SW480 (cell line): ENCODE data around the gene FRMD4A.

ENCODE experiments used
- DNase-seq: peaks from one replicate; pipeline ENCODE4 v3.0.0-alpha.2; 2016; ENCODE audit warnings: low spot score

The FRMD4A gene

GRCh38 chr10:13816195-13816925, 514.4 kb downstream of the FRMD4A start:
- DNase-seq, result no peak

GRCh38 chr10:13815756-13816155, 515.0 kb downstream of the FRMD4A start:
- no peak for DNase-seq

DNA sequence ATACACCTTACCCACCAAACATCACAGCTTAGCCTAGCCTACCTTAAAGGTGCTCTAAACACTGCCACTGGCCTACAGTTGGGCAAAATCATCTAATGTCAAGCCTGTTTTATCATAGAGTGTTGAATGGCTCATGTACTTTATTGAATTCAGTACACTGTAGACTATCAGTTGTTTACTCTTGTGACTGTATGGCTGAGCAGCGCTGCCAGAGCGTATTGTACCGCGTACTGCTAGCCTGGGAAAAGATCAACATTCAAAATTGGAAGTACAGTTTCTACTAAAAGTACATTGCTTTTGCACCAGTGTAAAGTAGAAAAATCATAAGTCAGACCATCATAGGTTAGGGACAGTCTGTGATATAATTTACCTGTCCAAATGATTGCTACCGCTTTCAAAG, 517.2 kb downstream of the FRMD4A start:
- no peak for DNase-seq

DNA sequence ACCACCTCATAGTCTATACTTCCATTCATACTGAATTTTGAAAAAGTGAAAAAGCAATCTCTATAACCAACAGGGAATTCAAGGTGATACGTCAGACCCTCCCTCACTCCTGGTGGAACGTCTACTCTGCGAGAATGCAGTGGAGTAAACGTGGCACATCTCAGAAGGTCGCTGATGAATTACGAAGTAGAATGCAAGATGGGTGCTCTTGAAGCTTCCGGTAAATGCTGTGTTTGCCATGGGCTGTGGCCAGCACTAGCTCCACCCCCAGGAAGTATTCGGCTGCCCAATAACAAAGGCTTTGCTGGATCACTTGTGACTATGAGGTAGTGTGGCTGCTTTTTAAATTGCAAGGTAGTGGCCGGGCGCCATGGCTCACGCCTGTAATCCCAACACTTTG, 517.9 kb downstream of the FRMD4A start:
- no peak for DNase-seq

- DNase-seq, result no peak
Observed at GRCh38 chr10:13810568-13810967, 520.2 kb downstream of the FRMD4A start.

- DNase-seq, result no peak
Observed at GRCh38 chr10:13809427-13809826, 521.3 kb downstream of the FRMD4A start.

DNA sequence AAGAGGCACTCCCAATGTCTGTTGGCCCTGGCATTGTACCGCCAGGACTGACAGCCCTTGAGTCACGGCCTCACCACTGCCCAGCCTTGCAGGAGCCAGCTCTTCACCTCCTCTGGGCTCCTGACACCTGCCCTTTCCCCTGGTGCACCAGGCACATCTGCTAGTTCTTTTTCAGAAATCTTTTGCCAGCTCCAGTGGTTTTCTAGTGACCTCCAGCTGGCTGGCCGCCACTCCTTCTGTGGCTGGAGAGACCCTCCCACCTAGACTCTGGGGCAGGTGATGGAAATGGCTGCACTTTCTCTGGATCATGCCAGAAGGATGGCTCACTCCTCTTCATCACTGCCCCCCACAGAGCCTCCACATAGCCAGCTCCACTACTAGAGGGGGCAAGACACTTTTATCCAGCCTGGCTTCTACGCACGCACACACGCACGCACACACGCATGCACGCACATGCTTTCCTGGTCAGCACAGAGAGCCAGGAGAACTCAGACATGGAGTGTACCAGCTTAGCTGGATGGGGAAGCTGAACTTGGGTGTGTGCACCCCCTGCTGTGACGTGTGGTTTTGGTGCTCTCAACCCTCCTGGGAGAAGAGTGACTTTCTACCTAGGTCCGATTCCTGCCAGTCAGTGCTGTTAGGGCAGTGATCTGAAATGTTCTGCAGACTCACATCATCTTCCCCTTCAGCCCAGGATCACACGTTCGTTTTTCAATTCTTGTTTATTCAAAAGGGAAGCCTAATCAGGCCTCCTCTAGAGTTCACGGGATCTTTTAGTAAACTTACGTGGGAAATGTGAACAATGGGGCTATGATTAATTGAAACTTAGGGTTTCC, 522.0 kb downstream of the FRMD4A start:
- no peak for DNase-seq

DNA sequence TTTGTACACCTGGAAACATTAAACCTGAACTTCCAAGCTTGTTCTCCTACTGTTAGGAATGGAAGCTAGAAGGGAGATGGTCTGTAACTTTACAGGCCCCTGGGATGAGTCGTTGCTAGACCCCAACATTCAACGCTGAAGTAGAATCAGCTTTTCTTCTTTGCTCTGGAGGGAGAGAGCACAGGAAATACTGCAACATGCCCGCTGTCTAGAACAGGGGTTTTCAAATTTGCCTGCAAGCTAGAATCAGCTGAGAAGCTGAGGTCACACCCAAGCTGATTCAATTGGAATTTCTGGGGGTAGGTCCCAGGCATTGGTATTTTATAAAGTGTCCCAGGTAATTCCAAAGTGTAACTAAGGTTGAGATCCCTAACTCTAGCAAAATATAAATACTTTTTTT, 524.3 kb downstream of the FRMD4A start:
- DNase-seq, result no peak

GRCh38 chr10:13803566-13804554, 526.9 kb downstream of the FRMD4A start:
- no peak for DNase-seq

- DNase-seq, result no peak
Observed at GRCh38 chr10:13801907-13802288, 528.8 kb downstream of the FRMD4A start.

GRCh38 chr10:13801156-13801906, 529.4 kb downstream of the FRMD4A start:
- no peak for DNase-seq

DNA sequence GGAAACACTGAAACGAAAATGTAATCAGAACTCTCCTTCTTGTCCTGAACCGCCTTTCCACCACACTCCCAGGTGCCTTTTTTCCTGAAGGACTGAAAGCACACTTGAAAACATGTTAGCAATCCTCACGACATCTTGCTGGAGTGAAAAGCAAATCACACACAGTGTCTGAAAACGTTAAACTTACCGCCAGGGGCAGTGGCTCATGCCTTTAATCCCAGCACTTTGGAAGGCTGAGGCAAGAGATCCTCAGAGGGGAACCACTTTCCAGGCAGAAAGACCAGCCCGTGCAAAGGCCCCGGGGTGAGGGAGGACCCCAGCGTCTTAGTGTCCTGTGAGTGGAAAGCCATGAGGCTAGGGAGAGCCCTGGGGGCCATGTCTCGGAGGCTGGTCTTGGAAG, 533.6 kb downstream of the FRMD4A start:
- no peak for DNase-seq

GRCh38 chr10:13795653-13796555, 534.8 kb downstream of the FRMD4A start:
- DNase-seq, result no peak

DNA sequence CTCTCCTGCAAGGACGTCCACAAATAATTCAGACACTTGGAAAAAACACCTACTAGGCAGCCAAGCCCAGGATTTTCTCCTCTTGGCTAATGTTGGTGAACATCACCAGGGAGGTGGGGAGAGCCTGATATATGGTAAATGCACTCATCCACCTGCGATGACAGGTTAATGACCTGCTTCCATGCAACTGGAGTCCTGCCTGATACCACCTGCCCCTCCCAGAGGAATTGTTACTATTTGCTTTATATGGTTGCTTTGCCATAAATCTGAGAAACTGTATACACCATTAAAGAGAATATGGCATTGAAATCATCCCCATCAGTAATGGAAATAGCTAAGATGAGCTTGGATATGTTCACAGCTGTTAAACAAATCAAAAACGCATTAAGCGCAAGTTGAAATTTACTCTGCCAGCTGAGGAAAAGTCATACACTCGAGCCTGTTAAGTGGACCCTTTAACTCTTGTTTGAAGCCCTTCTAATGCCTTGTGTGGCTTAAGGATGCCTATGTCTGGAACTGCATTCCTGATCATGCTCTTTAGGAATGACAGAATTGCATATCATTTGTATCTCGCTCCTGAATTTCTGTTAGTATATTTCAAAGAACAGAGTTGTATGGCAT, 535.6 kb downstream of the FRMD4A start:
- no peak for DNase-seq

DNA sequence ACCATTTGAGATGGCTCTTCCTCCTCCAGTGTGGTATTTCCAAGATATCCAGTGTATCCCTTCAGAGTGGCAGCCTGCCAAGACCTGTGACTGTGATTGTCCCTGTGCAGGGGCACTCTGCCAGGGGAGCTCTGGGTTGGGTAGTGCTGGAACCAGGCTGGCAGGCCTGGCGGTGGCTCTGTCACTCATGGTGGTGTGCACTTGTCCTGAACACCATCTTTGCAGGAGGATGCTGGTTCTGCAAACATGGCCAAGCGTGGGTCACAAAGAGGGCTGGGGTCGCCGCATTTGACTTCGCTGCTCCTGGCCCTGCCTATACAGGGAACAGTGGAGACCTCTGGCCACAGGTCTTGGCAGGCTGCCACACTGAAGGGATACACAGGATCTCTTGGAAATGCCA, 538.7 kb downstream of the FRMD4A start:
- DNase-seq, result no peak

GRCh38 chr10:13791483-13791882, 539.2 kb downstream of the FRMD4A start:
- DNase-seq, result no peak

GRCh38 chr10:13790196-13790595, 540.5 kb downstream of the FRMD4A start:
- no peak for DNase-seq

DNA sequence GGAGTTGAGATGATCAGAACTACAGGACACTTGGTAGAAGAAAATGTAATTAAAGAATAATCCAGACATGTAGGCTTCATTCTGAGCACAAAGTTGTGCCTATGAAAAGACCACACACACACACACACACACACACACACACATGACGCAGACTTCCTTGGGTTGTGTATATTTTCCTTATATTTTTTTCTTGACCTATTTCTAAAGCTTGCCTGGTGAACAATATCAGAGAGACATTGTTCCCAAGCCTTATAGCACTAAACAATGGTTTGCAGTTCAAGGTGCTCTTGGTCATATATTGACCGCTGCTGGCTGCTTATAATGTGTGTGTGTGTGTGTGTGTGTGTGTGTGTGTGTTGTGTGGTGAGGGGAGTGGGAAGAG, 541.3 kb downstream of the FRMD4A start:
- no peak for DNase-seq

GRCh38 chr10:13788711-13789447, 541.8 kb downstream of the FRMD4A start:
- no peak for DNase-seq

- no peak for DNase-seq
Observed at GRCh38 chr10:13788320-13788600, 542.5 kb downstream of the FRMD4A start.
